Liver (tissue), 3 donors: ENCODE measurements around the gene TLX3.
"Not testable (repeated sequence)": the region's sequence is repeated elsewhere in the genome, so short reads cannot be mapped to it uniquely, and the experiment has no call there.

ENCODE experiments used
- CTCF ChIP-seq: fragments of 150-350 bp; IDR thresholded peaks from 2 replicates; pipeline ENCODE4 v1.5.1; 2017; ENCODE audit warnings: improper control_type of control experiment, low read depth, low read length; ENCODE audit not compliant: missing input control
- FOXA1 ChIP-seq: IDR thresholded peaks from 2 replicates; pipeline ENCODE4 v1.6.1; 2016; ENCODE audit warnings: antibody characterized with exemption
- GABPA ChIP-seq, 2 donors: IDR thresholded peaks in 1 of 2; conservative IDR thresholded peaks in 1 of 2; 2 replicates each; pipeline ENCODE4 v1.6.1; 2016; ENCODE audit warnings: antibody characterized with exemption in 2 of 2, mild to moderate bottlenecking in 1 of 2, moderate library complexity in 1 of 2
- HNF4G ChIP-seq: IDR thresholded peaks from 2 replicates; pipeline ENCODE4 v1.6.1; 2016; ENCODE audit warnings: antibody characterized with exemption
- MAX ChIP-seq: IDR thresholded peaks from 2 replicates; pipeline ENCODE4 v1.6.1; 2016; ENCODE audit warnings: antibody characterized with exemption
- RAD21 ChIP-seq, 2 donors: IDR thresholded peaks; 2 replicates each; pipeline ENCODE4 v1.6.1; 2016; ENCODE audit warnings: antibody characterized with exemption in 2 of 2, mild to moderate bottlenecking in 2 of 2
- SP1 ChIP-seq: IDR thresholded peaks from 2 replicates; pipeline ENCODE4 v1.6.1; 2018; ENCODE audit warnings: antibody characterized with exemption, mild to moderate bottlenecking
- TAF1 ChIP-seq: conservative IDR thresholded peaks from 2 replicates; pipeline ENCODE4 v1.6.1; 2016; ENCODE audit warnings: antibody characterized with exemption, mild to moderate bottlenecking
- YY1 ChIP-seq: IDR thresholded peaks from 2 replicates; pipeline ENCODE4 v1.6.1; 2016; ENCODE audit warnings: antibody characterized with exemption, mild to moderate bottlenecking
- TF ChIP-seq, protein P1 (sequence below): IDR thresholded peaks from 2 replicates; pipeline ENCODE4 v1.6.1; 2016; ENCODE audit warnings: antibody characterized with exemption, mild to moderate bottlenecking
- TF ChIP-seq, protein P2 (sequence below): IDR thresholded peaks from 2 replicates; pipeline ENCODE4 v1.6.1; 2016; ENCODE audit warnings: antibody characterized with exemption
- donor health status: healthy.
- donor health status: healthy.

DNA sequence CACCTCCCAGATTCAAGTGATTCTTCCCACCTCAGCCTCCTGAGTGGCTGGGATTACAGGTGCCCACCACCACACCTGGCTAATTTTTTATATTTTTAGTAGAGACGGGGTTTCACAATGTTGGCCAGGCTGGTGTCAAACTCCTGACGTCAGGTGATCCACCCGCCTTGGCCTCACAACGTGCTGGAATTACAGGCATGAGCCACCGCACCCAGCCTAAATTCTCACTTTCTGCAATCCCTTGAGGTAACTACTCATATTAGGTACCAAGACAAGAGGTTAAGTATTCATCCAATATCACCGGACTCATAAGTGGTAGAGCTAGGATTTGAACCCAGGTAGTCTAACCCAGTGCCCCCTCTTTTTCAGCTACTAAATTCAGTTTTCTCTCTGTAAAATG lies 11.1 kb upstream of the TLX3 start:
- TF ChIP-seq MAX; CTCF; GABPA (IDR thresholded peaks at IDR 0.05 in 1 of 2, conservative IDR thresholded peaks at IDR 0.05 in 1 of 2); FOXA1; YY1; RAD21 (IDR thresholded peaks at IDR 0.05); TAF1; HNF4G; SP1: not testable (repeated sequence)
- TF ChIP-seq, protein P1, sequence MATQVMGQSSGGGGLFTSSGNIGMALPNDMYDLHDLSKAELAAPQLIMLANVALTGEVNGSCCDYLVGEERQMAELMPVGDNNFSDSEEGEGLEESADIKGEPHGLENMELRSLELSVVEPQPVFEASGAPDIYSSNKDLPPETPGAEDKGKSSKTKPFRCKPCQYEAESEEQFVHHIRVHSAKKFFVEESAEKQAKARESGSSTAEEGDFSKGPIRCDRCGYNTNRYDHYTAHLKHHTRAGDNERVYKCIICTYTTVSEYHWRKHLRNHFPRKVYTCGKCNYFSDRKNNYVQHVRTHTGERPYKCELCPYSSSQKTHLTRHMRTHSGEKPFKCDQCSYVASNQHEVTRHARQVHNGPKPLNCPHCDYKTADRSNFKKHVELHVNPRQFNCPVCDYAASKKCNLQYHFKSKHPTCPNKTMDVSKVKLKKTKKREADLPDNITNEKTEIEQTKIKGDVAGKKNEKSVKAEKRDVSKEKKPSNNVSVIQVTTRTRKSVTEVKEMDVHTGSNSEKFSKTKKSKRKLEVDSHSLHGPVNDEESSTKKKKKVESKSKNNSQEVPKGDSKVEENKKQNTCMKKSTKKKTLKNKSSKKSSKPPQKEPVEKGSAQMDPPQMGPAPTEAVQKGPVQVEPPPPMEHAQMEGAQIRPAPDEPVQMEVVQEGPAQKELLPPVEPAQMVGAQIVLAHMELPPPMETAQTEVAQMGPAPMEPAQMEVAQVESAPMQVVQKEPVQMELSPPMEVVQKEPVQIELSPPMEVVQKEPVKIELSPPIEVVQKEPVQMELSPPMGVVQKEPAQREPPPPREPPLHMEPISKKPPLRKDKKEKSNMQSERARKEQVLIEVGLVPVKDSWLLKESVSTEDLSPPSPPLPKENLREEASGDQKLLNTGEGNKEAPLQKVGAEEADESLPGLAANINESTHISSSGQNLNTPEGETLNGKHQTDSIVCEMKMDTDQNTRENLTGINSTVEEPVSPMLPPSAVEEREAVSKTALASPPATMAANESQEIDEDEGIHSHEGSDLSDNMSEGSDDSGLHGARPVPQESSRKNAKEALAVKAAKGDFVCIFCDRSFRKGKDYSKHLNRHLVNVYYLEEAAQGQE = not testable (repeated sequence)
- TF ChIP-seq, protein P2, sequence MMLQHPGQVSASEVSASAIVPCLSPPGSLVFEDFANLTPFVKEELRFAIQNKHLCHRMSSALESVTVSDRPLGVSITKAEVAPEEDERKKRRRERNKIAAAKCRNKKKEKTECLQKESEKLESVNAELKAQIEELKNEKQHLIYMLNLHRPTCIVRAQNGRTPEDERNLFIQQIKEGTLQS = not testable (repeated sequence)
